Ascending aorta (tissue), 2 donors: ENCODE results near the gene URGCP. TPM values are rescaled to one million over a fixed set of nuclear protein-coding genes. Genes with fewer than 3 reads are reported as not detected.

Experiments used
- DNase-seq, 2 donors: peaks; one replicate each; pipeline ENCODE4 v3.0.0-alpha.2; 2019; ENCODE audit warnings: low spot score in 2 of 2
- H3K27ac ChIP-seq, 2 donors: fragments of 200-600 bp; sonication (generic); one replicate each; pipeline ENCODE4 v1.5.1; 2016 to 2017; ENCODE audit warnings: mild to moderate bottlenecking in 1 of 2
- H3K27me3 ChIP-seq: fragments of 200-600 bp; sonication (generic); one replicate; pipeline ENCODE4 v1.5.1; 2017
- H3K36me3 ChIP-seq, 2 donors: fragments of 200-600 bp; sonication (generic); one replicate each; pipeline ENCODE4 v1.5.1; 2016
- H3K4me1 ChIP-seq, 2 donors: fragments of 200-600 bp; sonication (generic); one replicate each; pipeline ENCODE4 v1.5.1; 2016 to 2017; ENCODE audit warnings: mild to moderate bottlenecking in 1 of 2
- H3K4me3 ChIP-seq, 2 donors: fragments of 200-600 bp; sonication (generic); one replicate each; pipeline ENCODE4 v1.5.1; 2016 to 2017; ENCODE audit warnings: mild to moderate bottlenecking in 1 of 2
- H3K9me3 ChIP-seq, 2 donors: fragments of 200-600 bp; sonication (generic); one replicate each; pipeline ENCODE4 v1.5.1; 2016
- intact Hi-C: fragments of 100-400 bp; cut with DNase I; formaldehyde crosslinking; loops from one replicate; pipeline ENCODE4 v1.15.1; 2023
- total RNA-seq: library from RNA; depleted of rRNA; stranded (reverse); fragments of >200 nt; gene quantifications from one replicate; pipeline ENCODE4 v1.1.0, GENCODE V29; 2016
- TF ChIP-seq, protein P1 (sequence below), 3 experiments: fragments of 200-600 bp in 2 of 3; fragments of 450-650 bp in 1 of 3; sonication (generic) in 2 of 3; IDR thresholded peaks; one replicate each; pipeline ENCODE4 v1.5.1; 2016 to 2019; ENCODE audit warnings: antibody characterized with exemption in 3 of 3, mild to moderate bottlenecking in 1 of 3, moderate library complexity in 1 of 3

The URGCP gene
- total RNA-seq, 1 donor from 2014 or later, result 29.2 TPM

DNA sequence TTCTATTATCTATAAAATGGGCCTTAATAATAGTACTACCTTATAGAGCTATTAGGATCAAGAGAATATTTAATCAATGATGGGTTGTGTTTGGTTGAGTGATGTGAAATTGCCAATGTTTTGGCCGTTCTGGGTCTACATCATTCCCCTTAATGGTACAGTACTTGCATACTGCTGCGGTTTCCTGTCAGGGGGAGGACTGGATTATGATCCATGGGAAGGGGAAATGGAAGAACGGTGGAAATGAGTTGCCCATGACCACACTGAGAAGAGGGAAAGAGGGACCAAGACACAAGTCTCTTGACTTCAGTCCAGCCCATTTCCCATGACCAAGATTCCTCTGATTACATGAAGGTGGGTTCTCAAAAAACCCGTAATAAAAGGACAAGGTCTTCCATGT lies 36.1 kb downstream of the URGCP start:
- no peak for DNase-seq
- intact Hi-C loops, result loop anchor here (5.0 to 10.0 kb wide), 4 partner anchors 714 to 1636 kb away; partner anchors contain the start of genes GLI3, NACAD, PURB and TMED4
- Histone ChIP-seq H3K27me3 (no peaks in the 10 kb centered on the region), H3K4me1 (peaks cover 12 to 17% of the 10 kb centered on the region in 2 donors), H3K36me3 (peaks cover 6 to 22% of the 10 kb centered on the region in 2 donors), H3K27ac (peak overlapping the region; percentile 93 to 95), H3K9me3 (no peaks in the 10 kb centered on the region), H3K4me3 (peak overlapping the region; percentile 78 to 99)
- TF ChIP-seq, protein P1, sequence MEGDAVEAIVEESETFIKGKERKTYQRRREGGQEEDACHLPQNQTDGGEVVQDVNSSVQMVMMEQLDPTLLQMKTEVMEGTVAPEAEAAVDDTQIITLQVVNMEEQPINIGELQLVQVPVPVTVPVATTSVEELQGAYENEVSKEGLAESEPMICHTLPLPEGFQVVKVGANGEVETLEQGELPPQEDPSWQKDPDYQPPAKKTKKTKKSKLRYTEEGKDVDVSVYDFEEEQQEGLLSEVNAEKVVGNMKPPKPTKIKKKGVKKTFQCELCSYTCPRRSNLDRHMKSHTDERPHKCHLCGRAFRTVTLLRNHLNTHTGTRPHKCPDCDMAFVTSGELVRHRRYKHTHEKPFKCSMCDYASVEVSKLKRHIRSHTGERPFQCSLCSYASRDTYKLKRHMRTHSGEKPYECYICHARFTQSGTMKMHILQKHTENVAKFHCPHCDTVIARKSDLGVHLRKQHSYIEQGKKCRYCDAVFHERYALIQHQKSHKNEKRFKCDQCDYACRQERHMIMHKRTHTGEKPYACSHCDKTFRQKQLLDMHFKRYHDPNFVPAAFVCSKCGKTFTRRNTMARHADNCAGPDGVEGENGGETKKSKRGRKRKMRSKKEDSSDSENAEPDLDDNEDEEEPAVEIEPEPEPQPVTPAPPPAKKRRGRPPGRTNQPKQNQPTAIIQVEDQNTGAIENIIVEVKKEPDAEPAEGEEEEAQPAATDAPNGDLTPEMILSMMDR (IDR thresholded peaks at IDR 0.05), result no peak

DNA sequence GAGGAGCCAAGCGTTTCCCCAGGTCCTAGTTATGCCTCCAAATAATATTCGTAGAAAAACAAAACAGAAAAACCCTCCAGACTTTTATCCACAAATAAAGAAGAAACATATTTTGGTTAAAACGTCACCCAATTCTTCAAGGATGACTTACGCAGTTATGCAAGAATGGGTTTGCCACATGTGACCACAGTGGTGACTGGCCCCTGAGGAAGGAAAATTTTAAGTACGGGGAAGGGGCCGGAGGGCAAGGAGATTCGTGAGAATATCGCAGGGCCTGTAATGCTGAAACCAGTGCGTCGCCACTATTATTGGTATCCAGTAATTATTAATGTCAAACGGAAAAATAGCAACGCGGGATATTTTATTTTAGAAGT lies 36.5 kb downstream of the URGCP start:
- peak overlapping the region; percentile 93 to 95 for H3K27ac ChIP-seq
- no peaks in the 10 kb centered on the region for H3K27me3 ChIP-seq
- intact Hi-C loops, result loop anchor here (1.0 to 10.0 kb wide), 5 partner anchors 56 to 1635 kb away; partner anchors contain the start of genes GLI3, NACAD, PURB and TMED4
- H3K4me1 ChIP-seq, result peaks cover 12 to 17% of the 10 kb centered on the region in 2 donors
- H3K36me3 ChIP-seq, result peaks cover 6 to 18% of the 10 kb centered on the region in 2 donors
- peak overlapping the region; percentile 78 to 99 for H3K4me3 ChIP-seq
- TF ChIP-seq, protein P1 (IDR thresholded peaks at IDR 0.05), result no peak
- no peaks in the 10 kb centered on the region for H3K9me3 ChIP-seq
- peak in 1 of 2 donors; percentile 79 for DNase-seq

DNA sequence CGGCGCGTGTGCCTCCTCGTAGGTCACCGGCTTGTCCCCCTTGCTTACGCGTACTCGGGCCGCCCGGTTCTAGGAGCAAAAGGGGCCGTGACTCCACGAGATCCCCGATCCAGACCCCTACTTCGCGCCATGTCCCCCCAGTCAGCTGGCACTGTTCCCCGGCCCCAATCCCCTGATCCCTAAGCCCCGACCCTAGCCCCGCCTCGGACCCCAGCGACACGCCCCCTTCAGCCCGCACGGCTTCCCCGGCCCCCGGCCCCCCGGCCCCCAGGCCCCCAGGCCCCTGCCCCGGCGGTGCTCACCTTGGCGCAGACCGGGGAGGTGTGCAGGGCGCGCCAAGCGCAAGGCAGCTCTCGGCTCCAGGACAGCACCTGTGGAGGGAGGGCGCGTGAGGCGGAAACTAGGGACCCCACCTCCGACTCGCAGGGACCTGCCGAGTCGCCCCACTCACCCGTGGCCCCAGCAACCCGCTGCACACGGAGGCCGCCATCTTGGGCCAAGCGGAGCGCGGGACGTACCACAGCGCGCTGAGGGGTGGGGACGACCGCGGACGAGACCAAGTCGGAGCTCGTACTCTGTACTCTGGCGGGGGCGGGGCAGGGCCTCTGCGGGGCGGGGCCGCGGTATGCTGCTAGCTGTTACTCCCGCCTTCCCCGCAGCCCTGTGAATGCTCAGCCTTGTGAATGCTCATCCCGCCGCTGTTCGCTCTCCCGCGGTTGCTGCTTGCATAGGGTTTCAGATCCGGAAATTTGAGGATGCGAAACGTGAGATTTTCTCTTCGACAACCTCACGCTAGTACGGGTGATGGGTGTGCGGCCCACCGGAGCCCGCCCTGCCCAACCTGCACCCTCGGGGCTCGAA lies 37.2 kb downstream of the URGCP start, which contains the start of gene MRPS24:
Gene MRPS24 (minus strand): TSS at position 512 of the 861 bp plus-strand sequence. CDS start 22 bp downstream, at position 490.
- DNase-seq, result peak; percentile 73 to 97
- intact Hi-C loops, result loop anchor here (1.0 kb wide), 1 partner anchor 57 kb away; the partner anchor contains the start of gene UBE2D4
- H3K36me3 ChIP-seq, result peaks cover 6 to 17% of the 10 kb centered on the region in 2 donors
- TF ChIP-seq, protein P1 (IDR thresholded peaks at IDR 0.05), result no peak
- H3K27me3 ChIP-seq, result no peaks in the 10 kb centered on the region
- peak within 1 kb of the TSS; percentile 78 to 99 for H3K4me3 ChIP-seq
- peak within 1 kb of the TSS; percentile 93 to 95 for H3K27ac ChIP-seq
- H3K9me3 ChIP-seq, result no peaks in the 10 kb centered on the region
- peaks cover 12 to 17% of the 10 kb centered on the region in 2 donors for H3K4me1 ChIP-seq

DNA sequence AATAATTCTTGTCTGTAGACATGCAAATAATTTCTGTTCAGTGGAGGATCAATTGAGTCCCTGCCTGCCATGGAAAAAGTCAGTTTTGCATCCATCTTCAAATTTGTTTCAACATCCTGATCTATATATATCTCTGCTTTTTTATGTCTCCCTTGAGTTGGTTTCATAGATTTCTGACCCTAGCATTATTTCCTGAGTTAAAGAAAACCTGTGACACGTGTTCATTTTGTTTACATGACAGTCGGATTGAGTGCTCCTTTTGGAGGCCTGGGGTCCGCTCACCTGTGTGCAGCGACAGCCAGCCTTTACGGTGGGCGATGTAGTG lies 37.8 kb downstream of the URGCP start:
- TF ChIP-seq, protein P1 (IDR thresholded peaks at IDR 0.05), result no peak
- Histone ChIP-seq H3K27me3 (no peaks in the 10 kb centered on the region), H3K9me3 (no peaks in the 10 kb centered on the region), H3K4me3 (peak overlapping the region; percentile 78 to 99), H3K27ac (peak overlapping the region; percentile 93 to 95), H3K4me1 (peaks cover 12 to 17% of the 10 kb centered on the region in 2 donors), H3K36me3 (peaks cover 6 to 17% of the 10 kb centered on the region in 2 donors)
- intact Hi-C loops, result loop anchor here (1.0 kb wide), 1 partner anchor 58 kb away; the partner anchor contains the start of gene UBE2D4
- no peak for DNase-seq

DNA sequence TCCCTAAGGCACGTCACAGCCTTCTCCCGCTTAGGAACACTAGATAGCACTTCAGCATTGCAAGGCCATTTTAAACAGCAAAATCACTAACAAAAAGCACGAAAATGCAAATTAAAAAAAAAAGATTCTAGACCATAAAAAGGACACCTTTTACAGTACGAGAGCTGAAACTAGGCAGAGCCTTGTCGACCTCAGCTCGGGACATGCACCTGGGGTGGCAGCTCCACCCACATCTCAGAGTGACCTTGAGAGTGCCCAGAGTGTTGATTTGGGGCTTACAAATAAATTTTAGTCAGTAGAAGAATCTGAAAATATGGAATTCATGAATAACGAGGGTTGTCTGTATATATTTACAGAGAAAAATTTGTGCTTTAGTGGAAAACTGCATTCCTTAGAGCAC lies 38.2 kb downstream of the URGCP start:
- TF ChIP-seq, protein P1 (IDR thresholded peaks at IDR 0.05), result no peak
- no peak for DNase-seq
- H3K9me3 ChIP-seq, result no peaks in the 10 kb centered on the region
- intact Hi-C loops, result no loop called here
- H3K27ac ChIP-seq, result no peak overlapping the region
- peaks cover 11 to 16% of the 10 kb centered on the region in 2 donors for H3K4me1 ChIP-seq
- H3K4me3 ChIP-seq, result peak overlapping the region; percentile 78 to 99
- no peaks in the 10 kb centered on the region for H3K27me3 ChIP-seq
- H3K36me3 ChIP-seq, result peaks cover 6 to 17% of the 10 kb centered on the region in 2 donors
